Smooth muscle cell (in vitro differentiated cells): ENCODE measurements around the gene CSF2RB. TPM values are rescaled to one million over a fixed set of nuclear protein-coding genes. Genes with fewer than 3 reads are reported as not detected.

Experiments
- DNase-seq: peaks from one replicate; lab custom pipeline; 2025; ENCODE audit not compliant: unreplicated experiment; lab: John Stamatoyannopoulos, UW
- H2AFZ ChIP-seq: fragments of 200-600 bp; sonication (generic); 2 replicates; pipeline ENCODE4 v1.6.0; 2016; ENCODE audit warnings: antibody characterized with exemption, low read depth, mild to moderate bottlenecking
- H3F3A ChIP-seq: fragments of 200-600 bp; sonication (generic); 2 replicates; pipeline ENCODE4 v1.6.0; 2017; ENCODE audit warnings: antibody characterized with exemption, low read depth
- H3K27ac ChIP-seq: fragments of 200-600 bp; sonication (generic); 2 replicates; pipeline ENCODE4 v1.5.1; 2016; ENCODE audit warnings: low read depth, mild to moderate bottlenecking
- H3K27me3 ChIP-seq: fragments of 200-600 bp; sonication (generic); 2 replicates; pipeline ENCODE4 v1.6.1; 2016; ENCODE audit warnings: low read depth, mild to moderate bottlenecking
- H3K36me3 ChIP-seq: fragments of 200-600 bp; sonication (generic); 2 replicates; pipeline ENCODE4 v1.5.1; 2016; ENCODE audit warnings: low read depth
- H3K4me1 ChIP-seq: fragments of 200-600 bp; sonication (generic); 2 replicates; pipeline ENCODE4 v1.5.1; 2016; ENCODE audit warnings: low read depth
- H3K4me2 ChIP-seq: fragments of 200-600 bp; sonication (generic); 2 replicates; pipeline ENCODE4 v1.6.0; 2016; ENCODE audit warnings: mild to moderate bottlenecking
- H3K4me3 ChIP-seq: fragments of 200-600 bp; sonication (generic); 2 replicates; pipeline ENCODE4 v1.5.1; 2016; ENCODE audit warnings: mild to moderate bottlenecking
- H3K79me2 ChIP-seq: fragments of 200-600 bp; sonication (generic); 2 replicates; pipeline ENCODE4 v1.6.0; 2016; ENCODE audit warnings: low read depth, mild to moderate bottlenecking
- H3K9ac ChIP-seq: fragments of 200-600 bp; sonication (generic); 2 replicates; pipeline ENCODE4 v1.6.0; 2016; ENCODE audit warnings: low read depth
- H3K9me3 ChIP-seq: fragments of 200-600 bp; sonication (generic); replicated peaks from 2 replicates; pipeline ENCODE4 v1.5.1; 2016; ENCODE audit warnings: low read depth
- H4K20me1 ChIP-seq: fragments of 200-600 bp; sonication (generic); 2 replicates; pipeline ENCODE4 v1.6.0; 2016; ENCODE audit warnings: low read depth
- CTCF ChIP-seq: fragments of 200-600 bp; sonication (generic); IDR thresholded peaks from 2 replicates; pipeline ENCODE4 v1.5.1; 2017; ENCODE audit warnings: borderline replicate concordance, mild to moderate bottlenecking, antibody characterized with exemption; ENCODE audit not compliant: insufficient read depth, poor library complexity, severe bottlenecking
- WGBS: methylation state at CpG from one replicate; pipeline ENCODE4 v1.1.7; 2016; ENCODE audit warnings: low lambda C conversion rate; 5-methylcytosine and 5-hydroxymethylcytosine counted together
- polyA plus RNA-seq: library from polyadenylated mRNA; unstranded; fragments of >200 nt; fragmentation: Nextera tagmentation; extraction: Ambion mirVana; gene quantifications from 2 replicates; pipeline ENCODE4 v1.2.1, GENCODE V29; 2016
- total RNA-seq: library from RNA; depleted of rRNA; stranded (reverse); fragments of >200 nt; gene quantifications from 2 replicates; pipeline ENCODE4 v1.2.3, GENCODE V29; 2014

The CSF2RB gene
- total and polyA plus RNA-seq, 2 experiments from 2014 or later = 0.43 TPM; not detected in 1

GRCh38 chr22:36926721-36927435 is 13.4 kb downstream of the CSF2RB start:
- Histone ChIP-seq H3K9ac (no peak overlapping the region), H3K4me2 (no peak overlapping the region), H3K4me1 (peaks cover 9% of the 10 kb centered on the region), H3F3A (no peaks in the 10 kb centered on the region), H3K79me2 (no peaks in the 10 kb centered on the region), H3K36me3 (no peaks in the 10 kb centered on the region), H4K20me1 (no peaks in the 10 kb centered on the region), H3K27ac (no peak overlapping the region), H3K4me3 (no peak overlapping the region), H2AFZ (no peak overlapping the region), H3K27me3 (no peaks in the 10 kb centered on the region), H3K9me3 (no peaks in the 10 kb centered on the region)
- no peak for TF ChIP-seq CTCF
- DNase-seq = no peak
- WGBS = 92% methylated on average over 14 of the region's 14 CpGs

- TF ChIP-seq CTCF = no peak
- Histone ChIP-seq H2AFZ (no peak overlapping the region), H3K4me3 (no peak overlapping the region), H3K36me3 (no peaks in the 10 kb centered on the region), H3F3A (no peaks in the 10 kb centered on the region), H3K27me3 (no peaks in the 10 kb centered on the region), H3K4me1 (peaks cover 2% of the 10 kb centered on the region), H4K20me1 (no peaks in the 10 kb centered on the region), H3K9ac (no peak overlapping the region), H3K27ac (no peak overlapping the region), H3K4me2 (no peak overlapping the region), H3K79me2 (no peaks in the 10 kb centered on the region), H3K9me3 (no peaks in the 10 kb centered on the region)
- WGBS = 96% methylated on average over 3 of the region's 3 CpGs
- DNase-seq = no peak
These were observed 14.2 kb downstream of the CSF2RB start for GRCh38 chr22:36927671-36928070.

GRCh38 chr22:36928196-36928595 is 14.8 kb downstream of the CSF2RB start:
- H3K9me3 ChIP-seq = no peaks in the 10 kb centered on the region
- H3K27me3 ChIP-seq = no peaks in the 10 kb centered on the region
- H3K4me2 ChIP-seq = no peak overlapping the region
- no peaks in the 10 kb centered on the region for H3K36me3 ChIP-seq
- no peak for DNase-seq
- no peaks in the 10 kb centered on the region for H3K79me2 ChIP-seq
- no peak overlapping the region for H3K4me3 ChIP-seq
- H3K27ac ChIP-seq = no peak overlapping the region
- H2AFZ ChIP-seq = no peak overlapping the region
- no peaks in the 10 kb centered on the region for H3K4me1 ChIP-seq
- H3F3A ChIP-seq = no peaks in the 10 kb centered on the region
- no peaks in the 10 kb centered on the region for H4K20me1 ChIP-seq
- TF ChIP-seq CTCF = no peak
- H3K9ac ChIP-seq = no peak overlapping the region
- 80% methylated on average over 9 of the region's 9 CpGs for WGBS

- Histone ChIP-seq H3K4me1 (no peaks in the 10 kb centered on the region), H3K4me2 (no peak overlapping the region), H3K36me3 (no peaks in the 10 kb centered on the region), H3F3A (no peaks in the 10 kb centered on the region), H3K9ac (no peak overlapping the region), H2AFZ (no peak overlapping the region), H3K27ac (no peak overlapping the region), H3K9me3 (no peaks in the 10 kb centered on the region), H3K27me3 (no peaks in the 10 kb centered on the region), H4K20me1 (no peaks in the 10 kb centered on the region), H3K79me2 (no peaks in the 10 kb centered on the region), H3K4me3 (no peak overlapping the region)
- TF ChIP-seq CTCF = no peak
- 85% methylated on average over 17 of the region's 17 CpGs for WGBS
- no peak for DNase-seq
These were observed 15.5 kb downstream of the CSF2RB start for GRCh38 chr22:36928786-36929535.
